HEK293T (cell line): ENCODE results near the gene DNAH1.

Experiments used
- ARNT ChIP-seq: fragments of 450-650 bp; IDR thresholded peaks from 2 replicates; pipeline ENCODE4 v1.6.1; 2017; ENCODE audit warnings: mild to moderate bottlenecking
- CTBP1 ChIP-seq: fragments of 450-650 bp; IDR thresholded peaks from 2 replicates; pipeline ENCODE4 v1.6.1; 2016; ENCODE audit warnings: borderline replicate concordance
- FOXA1 ChIP-seq: fragments of 450-650 bp; IDR thresholded peaks from 2 replicates; pipeline ENCODE4 v1.6.1; 2016; ENCODE audit warnings: mild to moderate bottlenecking
- LEF1 ChIP-seq: fragments of 450-650 bp; IDR thresholded peaks from 2 replicates; pipeline ENCODE4 v1.6.1; 2017; ENCODE audit warnings: mild to moderate bottlenecking, borderline replicate concordance
- SP1 ChIP-seq: fragments of 450-650 bp; IDR thresholded peaks from 2 replicates; pipeline ENCODE4 v1.6.1; 2017
- SUZ12 ChIP-seq: fragments of 450-650 bp; IDR thresholded peaks from 2 replicates; pipeline ENCODE4 v1.6.1; 2016; ENCODE audit warnings: mild to moderate bottlenecking
- TARDBP ChIP-seq: fragments of 450-650 bp; IDR thresholded peaks from 2 replicates; pipeline ENCODE4 v1.6.1; 2016

DNA sequence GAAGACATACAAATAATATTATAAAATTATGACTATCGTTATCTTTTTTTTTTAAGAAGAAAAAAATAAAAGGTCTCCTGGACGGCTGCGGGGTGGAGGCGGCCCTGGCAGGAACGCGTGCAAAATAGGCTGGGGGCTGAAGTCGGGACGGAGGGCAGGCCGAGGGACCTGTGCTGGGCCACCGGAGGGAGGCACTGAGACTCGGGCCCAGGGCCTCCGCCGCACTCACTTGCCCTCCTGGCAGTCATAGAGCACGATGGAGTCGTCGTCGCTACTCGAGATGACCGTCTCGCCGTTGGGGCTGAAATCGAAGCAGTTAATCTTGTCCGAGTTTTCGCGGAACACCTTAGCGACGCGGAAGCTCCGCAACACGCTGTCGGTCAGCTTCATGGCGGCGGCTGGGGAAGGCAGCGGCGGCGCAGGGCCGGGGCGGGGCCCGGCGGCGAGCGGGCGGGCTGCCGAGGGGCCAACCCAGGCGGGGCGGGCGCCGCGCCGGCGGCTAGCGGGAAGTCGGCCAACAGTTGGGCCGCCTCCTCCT lies 38.1 kb upstream of the DNAH1 start:
- TF ChIP-seq TARDBP (no peak), FOXA1 (no peak), SP1 (no peak), SUZ12 (no peak), LEF1 (no peak), CTBP1 (no peak), ARNT (0 out of 2 replicates have a peak, but pooled peaks have one; percentile 27)
